NCI-H526 (cell line): ENCODE data around the gene AOC2.
"Not testable (repeated sequence)": the region's sequence is repeated elsewhere in the genome, so short reads cannot be mapped to it uniquely, and the experiment has no call there.

Experiments
- DNase-seq, 2 experiments: peaks; one replicate each; lab custom pipeline; 2025; lab: John Stamatoyannopoulos, UW

Gene AOC2

DNA sequence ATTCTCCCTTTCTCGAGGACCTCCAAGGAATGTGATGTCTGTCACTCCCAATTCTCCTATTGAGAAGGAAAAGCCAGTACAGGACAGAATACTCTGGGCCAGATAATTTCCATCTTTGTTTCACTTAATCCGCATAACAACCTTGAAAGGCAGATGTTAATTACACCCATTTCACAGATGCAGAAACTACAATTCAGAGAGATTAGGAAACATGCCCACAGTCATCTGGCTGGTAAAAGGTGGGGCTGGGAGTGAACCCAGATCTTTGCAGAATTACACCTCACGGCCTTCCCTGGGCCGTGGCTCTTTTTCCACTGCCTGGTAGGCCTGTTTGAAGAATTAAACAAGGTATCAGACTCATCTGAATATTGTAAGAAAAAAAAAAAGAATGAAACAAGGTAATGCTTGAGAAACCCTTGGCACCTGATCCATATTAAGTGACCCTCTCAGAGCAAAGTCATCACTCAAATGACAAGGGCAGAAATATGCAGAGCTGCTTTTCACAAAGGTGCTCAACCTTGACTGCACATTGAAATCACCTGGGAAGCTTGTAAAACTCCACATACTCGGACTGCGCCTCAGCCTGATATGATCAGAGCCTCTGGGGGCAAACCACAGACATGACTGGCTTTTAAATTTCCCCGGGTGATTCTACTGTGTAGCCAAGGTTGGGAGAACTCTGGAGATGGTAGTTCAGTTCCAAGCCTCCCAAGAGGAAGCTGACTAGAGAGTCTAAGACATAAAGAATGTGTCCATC lies 39.6 kb downstream of the AOC2 start:
- peak in 1 of 2 experiments; percentile 21 for DNase-seq

DNA sequence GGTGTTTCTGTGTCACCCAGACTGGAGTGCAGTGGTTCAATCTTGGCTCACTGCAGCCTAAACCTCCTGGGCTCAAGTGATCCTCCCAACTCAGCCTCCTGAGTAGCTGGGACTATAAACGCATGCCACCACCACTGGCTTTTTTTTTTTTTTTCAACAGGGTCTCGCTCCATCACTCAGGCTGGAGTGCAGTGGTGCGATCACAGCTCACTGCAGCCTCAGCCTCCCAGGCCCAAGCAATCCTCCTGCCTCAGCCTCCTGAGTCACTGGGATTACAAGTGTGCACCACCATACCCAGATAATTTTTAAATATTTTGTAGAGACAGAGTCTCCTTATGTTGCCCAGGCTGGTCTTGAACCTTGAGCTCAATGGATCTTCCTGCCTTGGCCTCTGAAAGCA lies 41.4 kb downstream of the AOC2 start:
- not testable (repeated sequence) for DNase-seq

DNA sequence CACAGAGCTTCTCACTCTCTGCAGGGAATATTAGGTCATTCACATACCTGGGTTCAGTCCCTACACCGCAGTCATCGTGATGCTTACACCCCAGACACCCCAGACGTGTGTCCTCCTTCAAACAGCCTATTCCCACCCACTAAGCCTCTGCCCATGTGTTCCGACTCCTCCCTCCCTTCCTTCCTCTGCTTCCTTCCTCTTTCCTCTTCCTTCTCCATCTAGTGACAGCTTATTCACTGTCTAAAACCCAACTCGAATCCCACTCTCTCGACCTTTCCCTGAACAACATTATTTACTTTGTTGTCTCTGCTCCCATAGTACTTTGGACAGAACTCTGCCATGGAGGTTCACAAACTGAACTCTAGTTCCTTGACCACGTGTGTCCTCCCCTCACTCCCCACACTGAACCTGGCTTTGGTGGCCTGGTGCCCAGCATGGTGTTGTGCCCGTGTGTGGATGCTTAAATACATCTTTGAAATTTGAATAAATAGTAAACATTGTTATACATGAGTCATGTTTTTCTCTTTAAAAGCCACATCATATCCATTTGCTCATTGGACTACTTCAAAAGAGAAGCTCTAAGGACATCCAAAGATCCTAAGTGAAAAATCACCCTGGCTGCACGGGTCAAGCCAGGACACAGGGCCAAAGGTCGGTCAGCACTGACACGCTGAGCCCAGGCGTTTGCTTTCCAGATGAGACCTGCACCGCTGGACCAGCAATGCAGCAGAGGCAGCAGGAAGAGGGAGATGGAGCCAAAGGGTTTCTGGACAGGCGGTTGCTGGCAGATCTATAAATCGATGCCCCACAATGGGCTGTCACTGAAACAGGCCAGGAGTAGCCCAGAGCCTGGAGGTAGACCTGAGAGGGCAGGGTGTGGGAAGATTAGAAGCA lies 42.1 kb downstream of the AOC2 start:
- no peak for DNase-seq

DNA sequence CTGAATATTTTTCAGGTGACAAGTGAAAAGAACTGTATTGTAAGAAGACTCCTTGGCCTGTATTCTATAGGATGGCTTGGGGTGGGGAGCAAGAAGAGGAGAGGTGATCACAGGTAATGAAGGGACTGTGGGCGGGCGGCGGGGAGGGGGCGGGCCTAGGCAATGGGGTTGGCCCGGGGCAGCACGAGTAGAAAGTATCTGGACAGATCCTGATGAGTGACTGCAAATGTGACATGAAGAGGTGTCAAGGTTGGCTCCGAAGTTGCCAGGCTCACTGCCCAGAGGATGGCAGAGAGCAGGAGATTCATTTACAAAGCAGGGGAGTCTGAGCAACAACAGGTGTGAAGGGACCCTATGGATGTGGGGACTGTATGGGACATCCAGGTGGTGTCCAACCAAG lies 45.4 kb downstream of the AOC2 start:
- no peak for DNase-seq

DNA sequence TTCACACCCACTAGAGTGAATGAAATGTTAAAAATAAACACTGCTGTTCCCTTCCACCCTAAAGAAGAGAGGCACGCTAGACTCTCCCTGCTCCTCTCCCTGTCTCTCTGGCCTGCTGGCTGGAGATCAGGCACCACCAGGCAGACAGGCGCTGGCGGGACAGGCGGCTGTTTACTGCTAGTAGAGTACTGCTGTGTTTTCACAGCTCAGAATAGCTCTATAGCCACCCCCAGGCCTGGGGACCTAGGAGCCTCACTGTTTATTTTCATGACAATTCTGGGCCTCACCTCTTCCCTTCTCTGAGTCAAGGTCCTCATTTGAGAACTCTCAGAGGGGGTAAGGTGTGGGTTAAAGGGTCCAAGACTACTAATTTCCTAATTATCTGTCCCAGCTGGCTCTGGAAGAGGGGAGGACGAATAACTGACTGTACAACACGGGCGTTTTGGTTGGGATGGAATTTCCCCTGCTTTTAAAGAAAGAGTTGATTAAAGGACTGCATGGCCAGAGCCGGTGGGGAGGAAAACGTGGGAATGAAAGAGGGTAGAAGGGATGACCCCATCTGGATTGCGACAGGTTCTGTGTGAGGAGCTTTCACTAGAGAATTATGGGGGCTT lies 47.3 kb downstream of the AOC2 start:
- DNase-seq: no peak

DNA sequence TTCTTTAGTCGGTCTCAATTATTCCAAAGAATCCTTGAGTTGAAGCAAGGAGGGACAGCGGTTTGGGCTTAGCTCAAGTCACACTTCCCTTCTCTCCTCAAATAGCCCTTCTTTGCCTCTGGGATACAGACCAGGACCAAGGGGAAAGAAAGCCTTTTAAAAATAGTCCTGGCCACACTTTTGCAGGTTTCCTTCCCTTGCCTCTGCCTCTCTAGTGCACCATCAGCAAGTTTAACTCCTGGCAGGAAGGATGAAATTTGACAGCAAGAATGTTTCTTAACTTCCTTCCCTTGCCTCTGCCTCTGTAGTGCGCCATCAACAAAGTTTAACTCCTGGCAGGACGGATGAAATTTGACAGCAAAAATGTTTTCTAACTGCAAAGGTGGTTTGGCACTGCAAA lies 49.0 kb downstream of the AOC2 start:
- DNase-seq: no peak

DNA sequence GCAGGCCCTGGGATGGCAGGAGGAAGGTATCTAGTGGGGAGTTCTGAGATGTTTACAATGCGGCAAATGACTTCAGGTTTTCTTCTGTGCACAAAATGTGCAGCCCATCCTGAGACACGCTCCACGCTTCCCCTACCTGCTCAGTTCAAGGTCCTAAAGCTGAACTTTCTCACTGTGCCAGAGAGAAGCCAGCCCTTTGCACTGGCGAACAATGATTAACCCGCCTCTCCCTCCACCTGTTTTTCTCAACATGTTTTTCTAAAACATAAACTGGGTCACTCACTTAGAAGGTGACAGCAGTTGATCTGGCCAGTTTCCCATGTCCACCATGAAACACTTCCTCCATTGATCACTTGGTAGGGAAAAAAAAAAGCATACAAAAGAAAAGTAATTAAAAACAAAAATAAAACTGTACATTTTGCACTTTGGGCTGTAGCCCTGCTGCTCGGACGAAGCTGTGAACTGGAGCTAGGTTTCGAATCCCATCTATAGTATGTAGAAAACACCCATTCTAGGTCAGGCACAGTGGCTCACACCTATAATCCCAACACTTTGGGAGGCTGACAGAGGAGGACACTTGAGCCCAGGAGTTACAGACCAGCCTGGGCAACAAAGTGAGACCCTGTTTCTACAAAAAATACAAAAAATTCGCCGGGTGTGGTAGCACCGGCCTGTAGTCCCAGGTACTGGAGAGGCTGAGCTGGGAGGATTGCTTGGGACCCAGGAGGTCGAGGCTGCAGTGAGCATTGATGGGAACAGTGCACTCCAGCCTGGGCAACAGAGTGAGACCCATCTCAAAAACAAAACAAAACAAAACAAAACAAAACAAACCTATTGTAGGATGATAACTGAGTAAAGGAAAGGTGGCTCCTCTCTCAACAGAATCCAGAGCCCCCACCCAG lies 50.2 kb downstream of the AOC2 start:
- no peak for DNase-seq

DNA sequence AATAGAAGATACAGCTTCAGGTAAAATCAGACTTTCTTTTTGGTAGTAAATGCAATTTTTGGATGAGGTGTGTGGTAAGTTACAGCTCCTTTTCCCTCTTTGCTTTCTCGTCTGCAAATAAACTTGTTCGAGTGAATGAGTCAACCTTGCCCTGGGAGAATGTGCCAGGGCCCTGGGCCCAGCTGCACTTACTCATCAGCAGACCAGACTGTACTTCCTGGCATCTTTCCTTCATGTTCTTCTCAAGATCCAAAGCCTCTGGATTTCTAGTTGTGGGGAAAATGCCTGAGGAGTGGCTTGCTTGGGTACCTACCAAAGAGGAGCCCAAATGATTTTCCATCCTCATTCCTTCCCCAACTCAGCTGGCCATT lies 50.8 kb downstream of the AOC2 start:
- DNase-seq: no peak

DNA sequence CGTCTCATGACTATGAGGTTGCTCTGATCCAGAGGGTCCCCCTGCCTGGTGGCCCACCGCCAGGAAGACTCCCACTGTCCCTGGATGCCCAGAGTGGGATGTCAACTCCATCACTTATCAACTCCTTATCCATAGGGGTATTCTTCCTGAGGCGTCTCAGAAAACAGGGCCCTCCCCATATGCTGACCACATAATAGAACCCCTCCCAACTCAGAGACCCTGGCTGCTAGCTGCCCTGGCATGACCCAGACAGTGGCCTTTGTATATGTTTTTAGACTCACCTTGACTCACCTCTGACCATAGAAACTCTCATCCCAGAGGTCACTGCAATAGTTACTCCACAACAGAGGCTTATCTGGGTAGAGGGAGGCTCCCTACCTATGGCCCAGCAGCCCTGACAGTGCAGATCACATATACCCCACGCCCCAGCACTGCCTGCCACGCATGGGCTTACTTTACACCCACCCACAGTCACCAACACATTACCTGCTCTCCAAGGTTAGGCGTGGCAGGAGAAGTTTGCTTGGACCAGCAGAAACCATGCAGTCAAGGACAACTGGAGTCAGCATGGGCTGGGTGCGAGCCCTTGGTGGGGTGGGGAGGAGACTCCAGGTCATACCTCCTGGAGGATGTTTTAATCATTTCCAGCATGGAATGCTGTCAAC lies 53.9 kb downstream of the AOC2 start:
- DNase-seq: no peak

DNA sequence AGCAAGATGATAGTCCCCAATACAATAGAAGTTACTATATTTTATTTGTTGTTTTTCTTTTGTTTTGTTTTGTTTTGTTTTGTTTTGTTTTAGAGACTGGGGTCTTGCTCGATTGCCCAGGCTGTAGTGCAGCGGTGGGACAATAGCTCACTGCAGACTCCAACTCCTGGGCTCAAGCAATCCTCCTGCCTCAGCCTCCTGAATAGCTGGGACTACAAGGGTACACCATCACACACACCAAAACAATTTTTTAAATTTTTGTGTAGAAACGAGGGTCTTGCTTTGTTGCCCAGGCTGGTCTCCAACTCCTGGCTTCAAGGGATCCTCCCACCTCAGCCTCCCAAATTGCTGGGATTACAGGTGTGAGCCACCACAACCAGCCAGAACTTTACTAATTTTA lies 55.6 kb downstream of the AOC2 start:
- not testable (repeated sequence) for DNase-seq
